Fibroblast of lung (primary cell): ENCODE measurements around the gene PITRM1. TPM values are rescaled to one million over a fixed set of nuclear protein-coding genes. Genes with fewer than 3 reads are reported as not detected.

ENCODE experiments used
- DNase-seq, 2 donors: peaks; one replicate each; pipeline versions ENCODE4 v3.0.0 to v3.0.0-alpha.2; 2010; ENCODE audit warnings: low read depth in 2 of 2
- H2AFZ ChIP-seq: 2 replicates; pipeline ENCODE4 v1.5.1; 2012; ENCODE audit warnings: low read length, control low read depth, inconsistent platforms
- H3K27ac ChIP-seq: 2 replicates; pipeline ENCODE4 v1.5.1; 2011; ENCODE audit warnings: low read length, control low read depth; ENCODE audit not compliant: insufficient read depth
- H3K27me3 ChIP-seq: 2 replicates; pipeline ENCODE4 v1.5.1; 2011; ENCODE audit warnings: mild to moderate bottlenecking, low read length; ENCODE audit not compliant: control insufficient read depth, insufficient read depth
- H3K36me3 ChIP-seq: 2 replicates; pipeline ENCODE4 v1.5.1; 2011; ENCODE audit warnings: low read length; ENCODE audit not compliant: control insufficient read depth, insufficient read depth
- H3K4me1 ChIP-seq: 2 replicates; pipeline ENCODE4 v1.5.1; 2011; ENCODE audit warnings: low read length; ENCODE audit not compliant: control insufficient read depth, insufficient read depth; ENCODE audit errors: extremely low read depth
- H3K4me2 ChIP-seq: 2 replicates; pipeline ENCODE4 v1.5.1; 2011; ENCODE audit warnings: low read length, control low read depth; ENCODE audit not compliant: insufficient read depth; ENCODE audit errors: extremely low read depth
- H3K4me3 ChIP-seq, 4 experiments: fragments of 200-600 bp in 1 of 4; sonication (generic) in 1 of 4; replicated peaks in 1 of 4; 2 replicates each; pipeline ENCODE4 v1.5.1; 2011 to 2016; ENCODE audit warnings: low read length in 4 of 4, low read depth in 3 of 4, mild to moderate bottlenecking in 3 of 4, control low read depth in 2 of 4, inconsistent platforms in 1 of 4, mixed read lengths in 1 of 4; ENCODE audit not compliant: insufficient read depth in 1 of 4; ENCODE audit errors: control extremely low read depth in 1 of 4
- H3K79me2 ChIP-seq: 2 replicates; pipeline ENCODE4 v1.5.1; 2012; ENCODE audit warnings: mild to moderate bottlenecking, low read length, inconsistent platforms; ENCODE audit not compliant: control insufficient read depth, insufficient read depth
- H3K9ac ChIP-seq: 2 replicates; pipeline ENCODE4 v1.5.1; 2011; ENCODE audit warnings: mild to moderate bottlenecking, low read length, control low read depth; ENCODE audit not compliant: insufficient read depth
- H3K9me3 ChIP-seq: 2 replicates; pipeline ENCODE4 v1.5.1; 2012; ENCODE audit warnings: low read depth, low read length; ENCODE audit not compliant: control insufficient read depth, insufficient read depth
- H4K20me1 ChIP-seq: 2 replicates; pipeline ENCODE4 v1.5.1; 2011; ENCODE audit warnings: low read length; ENCODE audit not compliant: control insufficient read depth, insufficient read depth; ENCODE audit errors: extremely low read depth
- CTCF ChIP-seq, 2 donors: IDR thresholded peaks in 1 of 2; conservative IDR thresholded peaks in 1 of 2; 1 replicate in 1 of 2; 2 replicates in 1 of 2; pipeline ENCODE4 v1.5.1; 2011 to 2012; ENCODE audit warnings: low read length in 2 of 2, control low read depth in 1 of 2, inconsistent platforms in 1 of 2, low read depth in 1 of 2, mild to moderate bottlenecking in 1 of 2
- EZH2 ChIP-seq: IDR thresholded peaks from 2 replicates; pipeline ENCODE4 v1.5.1; 2012; ENCODE audit warnings: low read length, control low read depth, mild to moderate bottlenecking; ENCODE audit errors: missing control alignments
- polyA plus RNA-seq, 2 donors: library from polyadenylated mRNA; depleted of rRNA in 1 of 2; stranded (reverse) in 1 of 2; unstranded in 1 of 2; fragments of >200 nt; gene quantifications; 2 replicates each; pipeline ENCODE4 v1.2.1, GENCODE V29; 2011 to 2012; ENCODE audit warnings: missing spikeins in 1 of 2
- total RNA-seq: library from RNA; depleted of rRNA; stranded (reverse); fragments of >200 nt; gene quantifications from 2 replicates; pipeline ENCODE4 v1.2.1, GENCODE V29; 2014

PITRM1 gene
- total and polyA plus RNA-seq, 2 donors (not counting 1 experiment from before 2014, with no cell fraction given): 53.1 to 73.7 TPM

- DNase-seq: no peak
- Histone ChIP-seq H4K20me1 (no peaks in the 10 kb centered on the region), H3K27ac (no peak overlapping the region), H3K9ac (no peak overlapping the region), H3K9me3 (no peaks in the 10 kb centered on the region), H3K36me3 (peaks cover 30% of the 10 kb centered on the region), H2AFZ (no peak overlapping the region), H3K27me3 (no peaks in the 10 kb centered on the region), H3K4me1 (no peaks in the 10 kb centered on the region), H3K4me2 (no peak overlapping the region), H3K79me2 (no peaks in the 10 kb centered on the region), H3K4me3 (no peak overlapping the region)
- TF ChIP-seq CTCF (conservative IDR thresholded peaks at IDR 0.05 in 1 of 2, IDR thresholded peaks at IDR 0.05 in 1 of 2; ENCODE audit: low read depth in 1 of 2, low read length in 2 of 2) (no peak), EZH2 (no peak)
These were observed 53.9 kb downstream of the PITRM1 start for GRCh38 chr10:3118641-3119091.

- DNase-seq: no peak
- no peaks in the 10 kb centered on the region for H3K9me3 ChIP-seq
- no peak for TF ChIP-seq EZH2
- TF ChIP-seq CTCF (conservative IDR thresholded peaks at IDR 0.05 in 1 of 2, IDR thresholded peaks at IDR 0.05 in 1 of 2; ENCODE audit: low read depth in 1 of 2, low read length in 2 of 2): no peak
- no peaks in the 10 kb centered on the region for H3K4me1 ChIP-seq
- H2AFZ ChIP-seq: no peak overlapping the region
- no peak overlapping the region for H3K9ac ChIP-seq
- no peaks in the 10 kb centered on the region for H3K27me3 ChIP-seq
- H3K36me3 ChIP-seq: peaks cover 31% of the 10 kb centered on the region
- no peak overlapping the region for H3K27ac ChIP-seq
- no peaks in the 10 kb centered on the region for H3K79me2 ChIP-seq
- H4K20me1 ChIP-seq: no peaks in the 10 kb centered on the region
- H3K4me3 ChIP-seq: no peak overlapping the region
- no peak overlapping the region for H3K4me2 ChIP-seq
These were observed 55.1 kb downstream of the PITRM1 start for GRCh38 chr10:3117486-3117885.

GRCh38 chr10:3116508-3117100 is 56.0 kb downstream of the PITRM1 start:
- H3K79me2 ChIP-seq: no peaks in the 10 kb centered on the region
- no peak overlapping the region for H2AFZ ChIP-seq
- no peak overlapping the region for H3K4me3 ChIP-seq
- H3K4me2 ChIP-seq: no peak overlapping the region
- H3K9me3 ChIP-seq: no peaks in the 10 kb centered on the region
- no peak overlapping the region for H3K9ac ChIP-seq
- no peaks in the 10 kb centered on the region for H3K4me1 ChIP-seq
- TF ChIP-seq EZH2 (no peak), CTCF (conservative IDR thresholded peaks at IDR 0.05 in 1 of 2, IDR thresholded peaks at IDR 0.05 in 1 of 2; ENCODE audit: low read depth in 1 of 2, low read length in 2 of 2) (no peak)
- no peak for DNase-seq
- H4K20me1 ChIP-seq: no peaks in the 10 kb centered on the region
- peaks cover 30% of the 10 kb centered on the region for H3K36me3 ChIP-seq
- no peaks in the 10 kb centered on the region for H3K27me3 ChIP-seq
- no peak overlapping the region for H3K27ac ChIP-seq
